ENCODE measurements around the gene FCRLB. TPM values are rescaled to one million over a fixed set of nuclear protein-coding genes. Genes with fewer than 3 reads are reported as not detected.

FCRLB gene
- total RNA-seq (2022; extraction: Qiagen RNA extraction), result 1.1 to 1.6 TPM (median 1.4 TPM) in 5 replicates

DNA sequence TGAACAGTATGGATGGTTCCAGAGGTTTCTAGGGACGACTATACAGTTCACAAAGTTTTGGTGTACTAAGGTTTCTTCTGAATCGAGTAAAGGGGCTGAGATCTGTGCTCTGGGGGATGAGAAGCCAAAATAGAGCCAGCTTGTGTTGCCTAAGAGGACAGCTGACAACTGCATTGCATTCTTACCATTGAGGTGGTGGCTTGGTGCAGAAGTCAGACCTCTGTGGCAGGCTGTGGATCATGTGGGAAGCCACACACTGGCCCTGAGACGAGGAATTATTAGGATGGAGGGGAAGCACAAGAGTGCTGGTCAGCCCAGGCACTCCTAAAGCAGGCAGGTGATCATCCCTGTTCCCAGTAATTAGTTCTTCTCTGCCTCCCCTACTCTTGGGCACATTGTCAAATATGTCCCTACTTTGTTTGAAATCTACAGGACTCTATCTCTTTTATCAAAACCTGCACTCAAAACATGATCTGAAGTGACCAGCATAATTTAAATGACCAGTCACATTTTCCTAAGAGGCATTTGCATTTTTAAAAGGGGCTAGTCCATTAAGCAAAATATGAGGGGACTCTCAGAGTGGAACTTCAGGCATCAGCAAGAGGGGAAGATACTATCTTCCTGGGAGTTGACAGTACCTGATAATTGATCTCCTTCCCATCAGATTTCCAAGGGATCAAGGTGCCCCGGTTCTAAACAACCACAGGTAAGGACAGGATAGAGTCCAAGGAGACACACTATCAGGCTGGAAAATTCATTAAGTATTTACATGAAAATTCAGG is at the start of gene FCRLB:
FCRLB (plus strand) TSS at position 589 of the 782 bp plus-strand sequence. CDS start 1,129 bp downstream, outside the sequence.

DNA sequence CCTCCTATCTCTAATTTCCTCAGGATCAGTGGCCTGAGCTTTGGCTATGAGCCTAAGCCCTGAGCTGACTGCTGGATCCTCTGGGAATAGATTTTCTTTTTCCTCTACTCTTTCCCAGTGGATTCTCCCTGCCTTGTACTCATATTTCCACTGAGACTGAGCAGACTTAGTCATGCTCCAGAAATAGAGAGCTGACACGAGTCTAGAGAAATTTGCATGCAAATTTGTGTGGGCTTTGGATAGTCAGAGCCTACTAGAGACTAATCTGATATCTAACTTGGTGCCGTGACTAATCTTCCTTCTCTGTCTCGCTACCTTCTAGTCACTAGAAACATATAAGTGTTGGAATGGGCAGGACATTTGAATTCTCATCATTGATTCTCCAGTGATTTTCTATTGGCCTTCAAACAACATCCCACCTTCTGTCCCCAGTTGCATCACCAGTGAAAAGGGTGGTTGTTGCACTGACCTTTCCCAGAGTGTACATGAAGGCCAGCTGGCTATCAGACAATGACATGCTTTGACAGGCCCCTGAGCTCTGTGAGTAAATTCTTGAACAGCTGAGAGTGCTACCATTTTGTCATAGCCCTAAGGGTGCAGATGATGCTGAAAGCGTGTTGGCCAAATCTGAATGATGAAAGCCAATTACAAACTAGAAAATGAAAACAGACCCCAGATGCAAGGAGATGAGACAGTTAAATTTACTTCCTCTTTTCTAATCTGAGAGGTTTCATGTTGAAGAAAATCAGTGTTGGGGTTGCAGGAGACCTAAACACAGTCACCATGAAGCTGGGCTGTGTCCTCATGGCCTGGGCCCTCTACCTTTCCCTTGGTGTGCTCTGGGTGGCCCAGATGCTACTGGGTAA is 14.6 kb upstream of the FCRLB start, which contains the start of gene FCRLA:
FCRLA (plus strand) TSS at position 748 of the 866 bp plus-strand sequence; CDS start at position 784, 36 bp downstream.

DNA sequence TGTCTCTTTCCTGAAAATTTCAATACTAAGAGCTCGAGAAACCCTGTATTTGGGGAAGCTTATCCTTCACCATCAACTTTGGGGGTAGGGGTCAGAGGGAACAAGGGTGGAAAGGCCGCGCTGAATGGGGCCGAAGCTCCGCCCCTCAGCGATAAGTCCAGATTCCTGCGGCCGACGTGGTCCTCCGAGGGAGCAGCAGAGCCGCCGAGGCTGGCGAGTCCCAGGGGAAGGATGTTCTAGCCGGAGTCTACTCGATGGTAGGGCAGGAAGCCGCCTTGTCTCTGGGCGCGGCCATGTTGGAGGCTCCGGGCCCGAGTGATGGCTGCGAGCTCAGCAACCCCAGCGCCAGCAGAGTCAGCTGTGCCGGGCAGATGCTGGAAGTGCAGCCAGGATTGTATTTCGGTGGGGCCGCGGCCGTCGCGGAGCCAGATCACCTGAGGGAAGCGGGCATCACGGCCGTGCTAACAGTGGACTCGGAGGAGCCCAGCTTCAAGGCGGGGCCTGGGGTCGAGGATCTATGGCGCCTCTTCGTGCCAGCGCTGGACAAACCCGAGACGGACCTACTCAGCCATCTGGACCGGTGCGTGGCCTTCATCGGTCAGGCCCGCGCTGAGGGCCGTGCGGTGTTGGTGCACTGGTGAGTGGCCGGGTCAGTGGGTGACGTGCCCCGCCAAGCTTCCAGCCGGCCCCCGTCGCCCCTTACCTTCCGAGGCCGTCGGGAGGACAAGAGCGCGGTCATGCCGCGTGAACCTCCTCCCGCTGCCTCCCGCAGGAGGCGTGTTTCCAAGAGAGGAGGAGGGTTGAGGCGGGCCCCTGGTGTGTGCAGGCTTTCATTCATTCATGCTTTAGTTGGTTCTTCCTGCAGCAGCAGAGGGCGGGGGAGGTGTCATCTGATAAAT is 28.4 kb downstream of the FCRLB start, which contains the start of gene DUSP12:
DUSP12 (plus strand) TSS at position 278 of the 899 bp plus-strand sequence; CDS start at position 294, 16 bp downstream.

DNA sequence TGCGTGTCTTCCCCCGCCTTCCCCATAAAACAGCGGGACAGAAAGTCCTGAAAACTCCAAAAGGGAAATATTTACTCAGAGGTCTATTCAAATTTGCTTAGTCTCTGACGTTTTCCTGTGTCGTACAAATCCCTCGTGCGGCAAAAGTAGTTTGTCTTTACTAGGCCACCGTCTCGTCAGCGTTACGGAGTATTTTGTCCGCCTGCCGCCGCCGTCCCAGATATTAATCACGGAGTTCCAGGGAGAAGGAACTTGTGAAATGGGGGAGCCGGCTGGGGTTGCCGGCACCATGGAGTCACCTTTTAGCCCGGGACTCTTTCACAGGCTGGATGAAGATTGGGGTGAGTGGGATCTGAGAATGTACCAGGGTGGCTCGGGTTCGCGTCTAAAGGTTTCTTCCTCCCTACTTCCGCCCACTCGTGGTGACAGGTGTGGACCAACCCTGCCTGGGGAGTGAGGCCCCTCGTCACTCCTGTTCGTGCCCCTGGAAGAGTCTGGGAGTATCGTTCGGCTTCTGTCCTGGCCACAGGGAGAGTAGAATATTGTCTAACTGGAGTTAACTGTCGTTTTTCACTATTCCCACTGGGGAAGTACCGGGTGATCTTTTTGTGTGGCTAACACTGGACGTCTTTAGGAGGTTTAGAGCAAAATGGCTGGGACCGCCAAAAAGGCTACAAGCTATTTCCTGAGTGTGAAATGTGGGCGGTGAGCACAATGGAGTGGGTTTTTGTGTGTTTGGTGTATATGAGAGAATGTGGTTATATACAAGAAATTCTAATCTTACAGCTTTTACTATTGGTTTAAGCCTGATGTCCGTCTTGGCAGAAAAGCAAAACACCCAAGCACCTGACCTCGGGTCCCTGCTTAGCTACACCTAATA is 45.0 kb downstream of the FCRLB start, which contains the start of gene ATF6:
ATF6 (plus strand) TSS at position 219 of the 880 bp plus-strand sequence; CDS start at position 260, 41 bp downstream.

Other genes starting within 250 kb of the FCRLB start
- gene FCGR2A, start 216.1 kb upstream of the FCRLB start, total RNA-seq (2022; extraction: Qiagen RNA extraction), result not detected in 5 replicates
- 0.94 to 6.5 TPM (median 1.5 TPM) in 5 replicates for gene HSPA6, start 197.0 kb upstream of the FCRLB start, total RNA-seq (2022; extraction: Qiagen RNA extraction)
- gene FCGR3A, start 171.7 kb upstream of the FCRLB start, total RNA-seq (2022; extraction: Qiagen RNA extraction), result not detected in 5 replicates
- not detected in 5 replicates for gene FCGR3B, start 90.4 kb upstream of the FCRLB start, total RNA-seq (2022; extraction: Qiagen RNA extraction)
- not detected in 5 replicates for gene FCGR2B, start 58.4 kb upstream of the FCRLB start, total RNA-seq (2022; extraction: Qiagen RNA extraction)
- 0.08 TPM in 1 of 5 replicates, not detected in the others for gene FCRLA, start 14.3 kb upstream of the FCRLB start, total RNA-seq (2022; extraction: Qiagen RNA extraction)
- gene DUSP12, start 28.2 kb downstream of the FCRLB start, total RNA-seq (2022; extraction: Qiagen RNA extraction), result 42.6 to 50.7 TPM (median 44.8 TPM) in 5 replicates
- gene ATF6, start 44.8 kb downstream of the FCRLB start, total RNA-seq (2022; extraction: Qiagen RNA extraction), result 14.1 to 18.3 TPM (median 16.3 TPM) in 5 replicates

Data from A549 treated with dexamethasone at 1 μM for 4 hours (cell line).